WERI-Rb-1 (cell line): ENCODE measurements around the gene SAP30L.

Experiments
- DNase-seq: peaks from one replicate; pipeline ENCODE4 v3.0.0-alpha.2; 2020
- H3K27ac ChIP-seq: fragments of 250-450 bp; sonication (Bioruptor Pico); 2 replicates; pipeline ENCODE4 v1.5.1; 2020; ENCODE audit warnings: mild to moderate bottlenecking, moderate library complexity
- H3K27me3 ChIP-seq: fragments of 250-450 bp; sonication (Bioruptor Pico); 2 replicates; pipeline ENCODE4 v1.5.1; 2021; ENCODE audit warnings: mild to moderate bottlenecking, low read depth, moderate library complexity; ENCODE audit not compliant: insufficient read depth, severe bottlenecking
- H3K36me3 ChIP-seq: fragments of 250-450 bp; sonication (Bioruptor Pico); 2 replicates; pipeline ENCODE4 v1.5.1; 2020; ENCODE audit warnings: mild to moderate bottlenecking, moderate library complexity
- H3K4me3 ChIP-seq: 2 replicates; pipeline ENCODE4 v1.5.1; 2011; ENCODE audit warnings: low read depth, mild to moderate bottlenecking, control low read depth, low read length
- H3K9me3 ChIP-seq: fragments of 250-450 bp; sonication (Bioruptor Pico); 2 replicates; pipeline ENCODE4 v1.5.1; 2021; ENCODE audit warnings: mild to moderate bottlenecking, moderate library complexity; ENCODE audit not compliant: severe bottlenecking
- CTCF ChIP-seq: IDR thresholded peaks from 2 replicates; pipeline ENCODE4 v1.5.1; 2011; ENCODE audit warnings: low read depth, mild to moderate bottlenecking, control low read depth, inconsistent platforms, low read length

SAP30L gene

GRCh38 chr5:154505567-154505966 lies 59.8 kb downstream of the SAP30L start:
- TF ChIP-seq CTCF, result peak; percentile 56
- no peaks in the 10 kb centered on the region for H3K27me3 ChIP-seq

GRCh38 chr5:154506049-154506715 lies 60.4 kb downstream of the SAP30L start:
- Histone ChIP-seq H3K27me3 (no peaks in the 10 kb centered on the region), H3K4me3 (no peak overlapping the region), H3K27ac (no peak overlapping the region), H3K36me3 (no peaks in the 10 kb centered on the region), H3K9me3 (no peaks in the 10 kb centered on the region)
- no peak for TF ChIP-seq CTCF
- no peak for DNase-seq

More at GRCh38 chr5:154505567-154505966, 59.8 kb downstream of the SAP30L start:
- Histone ChIP-seq H3K27ac (no peak overlapping the region), H3K9me3 (no peaks in the 10 kb centered on the region), H3K4me3 (no peak overlapping the region), H3K36me3 (no peaks in the 10 kb centered on the region)
- DNase-seq, result peak; percentile 57

GRCh38 chr5:154506716-154507080 lies 60.9 kb downstream of the SAP30L start:
- DNase-seq, result no peak
- no peaks in the 10 kb centered on the region for H3K27me3 ChIP-seq

GRCh38 chr5:154508114-154508513 lies 62.3 kb downstream of the SAP30L start:
- Histone ChIP-seq H3K4me3 (no peak overlapping the region), H3K9me3 (no peaks in the 10 kb centered on the region), H3K27me3 (no peaks in the 10 kb centered on the region), H3K36me3 (no peaks in the 10 kb centered on the region), H3K27ac (no peak overlapping the region)
- DNase-seq, result no peak
- TF ChIP-seq CTCF, result no peak

More at GRCh38 chr5:154506716-154507080, 60.9 kb downstream of the SAP30L start:
- no peak for TF ChIP-seq CTCF
- no peaks in the 10 kb centered on the region for H3K36me3 ChIP-seq
- H3K9me3 ChIP-seq, result no peaks in the 10 kb centered on the region
- no peak overlapping the region for H3K27ac ChIP-seq
- no peak overlapping the region for H3K4me3 ChIP-seq

GRCh38 chr5:154509784-154510555 lies 64.2 kb downstream of the SAP30L start:
- no peak for TF ChIP-seq CTCF
- no peak for DNase-seq
- no peaks in the 10 kb centered on the region for H3K36me3 ChIP-seq
- no peak overlapping the region for H3K27ac ChIP-seq
- no peaks in the 10 kb centered on the region for H3K9me3 ChIP-seq
- no peaks in the 10 kb centered on the region for H3K27me3 ChIP-seq
- no peak overlapping the region for H3K4me3 ChIP-seq
